Camera-type eye (tissue), 1 donor: ENCODE measurements around the gene ESM1. TPM values are rescaled to one million over a fixed set of nuclear protein-coding genes. Genes with fewer than 3 reads are reported as not detected.

Experiments
- total RNA-seq: library from RNA; depleted of rRNA; stranded (reverse); fragments of >200 nt; gene quantifications from one replicate; pipeline ENCODE4 v1.2.3, GENCODE V29; 2014

ESM1 gene
- total RNA-seq, result 3.6 TPM

GRCh38 chr5:54985301-54986268 lies at the start of gene ESM1:
Gene ESM1, minus strand, starts transcription at chr5:54985593. Its CDS starts 76 bp downstream, at chr5:54985517.

Other genes starting within 250 kb of the ESM1 start
- gene GZMK, start 38.7 kb upstream of the ESM1 start, total RNA-seq, result 0.33 TPM
- 1.2 TPM for gene GZMA, start 117.1 kb upstream of the ESM1 start, total RNA-seq
- 58.7 TPM for gene GPX8, start 174.6 kb upstream of the ESM1 start, total RNA-seq
- gene CDC20B, start 187.6 kb upstream of the ESM1 start, total RNA-seq, result 0.38 TPM
- not detected for gene MCIDAS, start 241.7 kb upstream of the ESM1 start, total RNA-seq
- 0.27 TPM for gene CCNO, start 248.0 kb upstream of the ESM1 start, total RNA-seq